Uterus (tissue), 4 donors: Measurements from ENCODE around the gene A2ML1. TPM values are rescaled to one million over a fixed set of nuclear protein-coding genes. Genes with fewer than 3 reads are reported as not detected.
"Not testable (repeated sequence)": the region's sequence is repeated elsewhere in the genome, so short reads cannot be mapped to it uniquely, and the experiment has no call there.

ENCODE experiments used
- DNase-seq, 2 donors: peaks; one replicate each; pipeline ENCODE4 v3.0.0-alpha.2; 2019 to 2020
- H3K27ac ChIP-seq, 2 donors: fragments of 200-600 bp; sonication (generic); 1 replicate in 1 of 2; 2 replicates in 1 of 2; pipeline ENCODE4 v1.5.1; 2016 to 2018
- H3K27me3 ChIP-seq, 2 donors: fragments of 200-600 bp; sonication (generic); one replicate each; pipeline ENCODE4 v1.5.1; 2018 to 2019; ENCODE audit warnings: control low read depth in 1 of 2
- H3K36me3 ChIP-seq, 2 donors: fragments of 200-600 bp; sonication (generic); one replicate each; pipeline ENCODE4 v1.5.1; 2019; ENCODE audit warnings: control low read depth in 1 of 2
- H3K4me1 ChIP-seq, 2 donors: fragments of 200-600 bp; sonication (generic); one replicate each; pipeline ENCODE4 v1.5.1; 2018 to 2019; ENCODE audit warnings: control low read depth in 1 of 2
- H3K4me3 ChIP-seq, 2 donors: fragments of 200-600 bp; sonication (generic); 1 replicate in 1 of 2; 2 replicates in 1 of 2; pipeline ENCODE4 v1.5.1; 2018 to 2019; ENCODE audit warnings: mild to moderate bottlenecking in 1 of 2
- H3K9me3 ChIP-seq, 2 donors: fragments of 200-600 bp; sonication (generic); one replicate each; pipeline ENCODE4 v1.5.1; 2019; ENCODE audit warnings: control low read depth in 1 of 2
- POLR2A ChIP-seq, 2 donors: fragments of 450-650 bp; IDR thresholded peaks; one replicate each; pipeline ENCODE4 v1.6.1; 2016; ENCODE audit warnings: antibody characterized with exemption in 2 of 2, mild to moderate bottlenecking in 1 of 2, moderate library complexity in 1 of 2
- intact Hi-C: fragments of 100-400 bp; cut with DNase I; formaldehyde crosslinking; loops from one replicate; pipeline ENCODE4 v1.15.1; 2023; ENCODE audit warnings: low total_unique reads
- total RNA-seq, 4 donors: library from RNA; depleted of rRNA in 3 of 4; stranded (reverse); fragments of >200 nt in 3 of 4; gene quantifications; one replicate each; pipeline versions ENCODE4 v1.1.0 to v1.2.4, GENCODE V29; 2014 to 2023
- TF ChIP-seq, protein P1 (sequence below), 4 experiments: fragments of 200-600 bp in 2 of 4; fragments of 450-650 bp in 2 of 4; sonication (generic) in 2 of 4; IDR thresholded peaks; one replicate each; pipeline ENCODE4 v1.5.1; 2016 to 2019; ENCODE audit warnings: antibody characterized with exemption in 4 of 4, mild to moderate bottlenecking in 2 of 4, moderate library complexity in 1 of 4
- donor health status: DM: yes; HTN: yes; CAD: no.

Gene A2ML1
- total RNA-seq, 4 donors from 2014 or later: 1.0 to 1.5 TPM; not detected in 2

DNA sequence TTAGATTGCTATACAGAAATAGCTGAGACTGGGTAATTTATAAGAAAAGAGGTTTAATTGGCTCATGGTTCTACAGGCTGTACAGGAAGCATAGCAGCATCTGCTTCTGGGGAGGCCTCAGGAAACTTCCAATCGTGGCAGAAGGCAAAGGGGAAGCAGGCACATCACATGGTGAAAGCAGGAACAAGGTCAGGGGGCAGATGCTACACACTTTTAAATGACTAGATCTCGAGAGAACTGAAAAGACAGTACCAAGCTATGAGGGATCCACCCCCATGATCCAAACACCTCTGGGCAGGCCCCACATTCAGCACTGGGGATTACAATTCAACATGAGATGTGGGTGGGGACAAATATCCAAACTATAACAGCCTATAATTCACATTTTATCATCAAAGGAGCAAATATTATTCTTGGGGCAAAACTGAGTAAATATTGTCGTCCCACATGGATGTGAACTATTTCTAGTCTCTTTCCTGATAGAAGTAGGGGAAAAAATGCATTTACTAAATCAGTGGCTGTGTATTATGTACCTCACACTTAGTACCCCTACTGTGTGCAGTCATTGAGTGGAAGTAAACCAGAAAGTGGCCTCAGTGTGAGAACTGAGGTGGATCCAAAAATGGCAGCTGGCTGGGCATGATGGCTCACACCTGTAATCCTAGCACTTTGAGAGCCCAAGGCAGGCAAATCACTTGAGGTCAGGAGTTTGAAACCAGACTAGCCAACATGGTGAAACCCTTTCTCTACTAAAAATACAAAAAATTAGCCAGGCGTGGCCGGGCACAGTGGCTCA is 25.4 kb upstream of the A2ML1 start:
- Histone ChIP-seq H3K4me1 (no peaks in the 10 kb centered on the region), H3K9me3 (no peaks in the 10 kb centered on the region), H3K36me3 (no peaks in the 10 kb centered on the region), H3K27ac (no peak overlapping the region), H3K4me3 (no peak overlapping the region), H3K27me3 (no peaks in the 10 kb centered on the region)
- DNase-seq: no peak
- intact Hi-C loops: no loop called here
- TF ChIP-seq POLR2A (IDR thresholded peaks at IDR 0.05): no peak
- TF ChIP-seq, protein P1, sequence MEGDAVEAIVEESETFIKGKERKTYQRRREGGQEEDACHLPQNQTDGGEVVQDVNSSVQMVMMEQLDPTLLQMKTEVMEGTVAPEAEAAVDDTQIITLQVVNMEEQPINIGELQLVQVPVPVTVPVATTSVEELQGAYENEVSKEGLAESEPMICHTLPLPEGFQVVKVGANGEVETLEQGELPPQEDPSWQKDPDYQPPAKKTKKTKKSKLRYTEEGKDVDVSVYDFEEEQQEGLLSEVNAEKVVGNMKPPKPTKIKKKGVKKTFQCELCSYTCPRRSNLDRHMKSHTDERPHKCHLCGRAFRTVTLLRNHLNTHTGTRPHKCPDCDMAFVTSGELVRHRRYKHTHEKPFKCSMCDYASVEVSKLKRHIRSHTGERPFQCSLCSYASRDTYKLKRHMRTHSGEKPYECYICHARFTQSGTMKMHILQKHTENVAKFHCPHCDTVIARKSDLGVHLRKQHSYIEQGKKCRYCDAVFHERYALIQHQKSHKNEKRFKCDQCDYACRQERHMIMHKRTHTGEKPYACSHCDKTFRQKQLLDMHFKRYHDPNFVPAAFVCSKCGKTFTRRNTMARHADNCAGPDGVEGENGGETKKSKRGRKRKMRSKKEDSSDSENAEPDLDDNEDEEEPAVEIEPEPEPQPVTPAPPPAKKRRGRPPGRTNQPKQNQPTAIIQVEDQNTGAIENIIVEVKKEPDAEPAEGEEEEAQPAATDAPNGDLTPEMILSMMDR (IDR thresholded peaks at IDR 0.05): no peak

DNA sequence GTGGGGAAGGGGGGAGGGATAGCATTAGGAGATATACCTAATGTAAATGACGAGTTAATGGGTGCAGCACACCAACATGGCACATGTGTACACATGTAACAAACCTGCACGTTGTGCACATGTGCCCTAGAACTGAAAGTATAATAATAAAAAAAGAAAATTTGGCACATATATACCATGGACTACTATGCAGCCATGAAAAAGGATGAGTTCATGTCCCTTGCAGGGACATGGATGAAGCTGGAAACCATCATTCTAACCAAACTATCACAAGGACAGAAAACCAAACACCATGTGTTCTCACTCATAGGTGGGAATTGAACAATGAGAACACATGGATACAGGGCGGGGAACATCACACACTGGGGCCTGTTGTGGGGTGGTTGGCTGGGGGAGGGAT is 21.2 kb upstream of the A2ML1 start:
- H3K4me1 ChIP-seq, H3K9me3 ChIP-seq, H3K27me3 ChIP-seq, intact Hi-C loops, H3K27ac ChIP-seq, DNase-seq, H3K4me3 ChIP-seq, H3K36me3 ChIP-seq: not testable (repeated sequence)

DNA sequence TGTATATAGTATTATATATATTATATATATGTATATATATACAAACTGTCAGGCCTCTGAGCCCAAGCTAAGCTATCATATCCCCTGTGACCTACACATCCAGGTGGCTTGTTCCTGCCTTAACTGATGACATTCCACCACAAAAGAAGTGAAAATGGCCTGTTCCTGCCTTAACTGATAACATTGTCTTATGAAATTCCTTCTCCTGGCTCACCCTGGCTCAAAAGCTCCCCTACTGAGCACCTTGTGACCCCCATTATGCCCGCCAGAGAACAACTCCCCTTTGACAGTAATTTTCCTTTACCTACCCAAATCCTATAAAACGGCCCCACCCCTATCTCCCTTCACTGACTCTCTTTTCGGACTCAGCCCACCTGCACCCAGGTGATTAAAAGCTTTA is 17.6 kb upstream of the A2ML1 start:
- H3K4me1 ChIP-seq: not testable (repeated sequence)

DNA sequence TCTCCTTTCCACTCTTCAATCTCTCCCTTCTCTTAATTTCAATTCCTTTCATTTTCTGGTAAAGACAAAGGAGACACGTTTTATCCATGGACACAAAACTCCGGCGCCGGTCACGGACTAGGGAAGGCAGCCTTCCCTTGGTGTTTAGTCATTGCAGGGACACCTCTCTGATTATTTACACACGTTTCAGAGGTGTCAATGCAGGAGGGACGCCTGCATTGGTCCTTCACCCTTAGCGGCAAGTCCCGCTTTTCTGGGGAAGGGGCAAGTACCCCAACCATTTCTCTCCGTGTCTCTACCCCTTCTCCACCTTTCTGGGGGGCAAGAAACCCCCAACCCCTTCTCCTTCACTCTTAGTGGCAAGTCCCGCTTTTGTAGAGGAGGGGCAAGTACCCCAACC is 16.9 kb upstream of the A2ML1 start:
- H3K4me3 ChIP-seq, H3K9me3 ChIP-seq, DNase-seq, intact Hi-C loops, H3K36me3 ChIP-seq, H3K27me3 ChIP-seq, H3K4me1 ChIP-seq, H3K27ac ChIP-seq: not testable (repeated sequence)

More for the DNA sequence above, 17.6 kb upstream of the A2ML1 start:
- H3K27me3 ChIP-seq, intact Hi-C loops, H3K36me3 ChIP-seq, H3K9me3 ChIP-seq, H3K4me3 ChIP-seq, H3K27ac ChIP-seq, DNase-seq: not testable (repeated sequence)

DNA sequence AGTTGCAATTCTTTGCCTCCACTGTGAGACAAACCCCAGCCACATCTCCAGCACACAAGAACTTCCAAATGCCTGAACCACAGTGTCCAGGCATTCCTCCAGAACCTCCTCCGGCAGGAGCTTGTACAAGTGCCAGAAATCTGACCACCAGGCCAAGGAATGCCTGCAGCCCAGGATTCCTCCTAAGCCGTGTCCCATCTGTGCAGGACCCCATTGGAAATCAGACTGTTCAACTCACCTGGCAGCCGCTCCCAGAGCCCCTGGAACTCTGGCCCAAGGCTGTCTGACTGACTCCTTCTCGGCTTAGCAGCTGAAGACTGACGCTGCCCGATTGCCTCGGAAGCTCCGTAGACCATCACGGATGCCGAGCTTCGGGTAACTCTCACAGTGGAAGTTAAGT is 15.3 kb upstream of the A2ML1 start:
- H3K4me3 ChIP-seq, H3K27ac ChIP-seq, H3K4me1 ChIP-seq, intact Hi-C loops, H3K9me3 ChIP-seq, H3K36me3 ChIP-seq, DNase-seq, H3K27me3 ChIP-seq: not testable (repeated sequence)

DNA sequence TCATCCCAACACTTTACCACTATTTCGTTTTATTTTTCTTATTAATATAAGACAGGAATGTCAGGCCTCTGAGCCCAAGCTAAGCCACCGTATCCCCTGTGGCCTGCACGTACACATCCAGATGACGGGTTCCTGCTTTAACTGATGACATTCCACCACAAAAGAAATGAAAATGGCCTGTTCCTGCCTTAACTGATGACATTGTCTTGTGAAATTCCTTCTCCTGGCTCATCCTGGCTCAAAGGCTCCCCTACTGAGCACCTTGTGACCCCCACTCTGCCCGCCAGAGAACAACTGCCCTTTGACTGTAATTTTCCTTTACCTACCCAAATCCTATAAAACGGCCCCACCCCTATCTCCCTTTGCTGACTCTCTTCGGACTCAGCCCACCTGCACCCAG is 12.3 kb upstream of the A2ML1 start:
- H3K4me3 ChIP-seq, DNase-seq, intact Hi-C loops, H3K27me3 ChIP-seq, H3K4me1 ChIP-seq, H3K27ac ChIP-seq, H3K36me3 ChIP-seq, H3K9me3 ChIP-seq: not testable (repeated sequence)

DNA sequence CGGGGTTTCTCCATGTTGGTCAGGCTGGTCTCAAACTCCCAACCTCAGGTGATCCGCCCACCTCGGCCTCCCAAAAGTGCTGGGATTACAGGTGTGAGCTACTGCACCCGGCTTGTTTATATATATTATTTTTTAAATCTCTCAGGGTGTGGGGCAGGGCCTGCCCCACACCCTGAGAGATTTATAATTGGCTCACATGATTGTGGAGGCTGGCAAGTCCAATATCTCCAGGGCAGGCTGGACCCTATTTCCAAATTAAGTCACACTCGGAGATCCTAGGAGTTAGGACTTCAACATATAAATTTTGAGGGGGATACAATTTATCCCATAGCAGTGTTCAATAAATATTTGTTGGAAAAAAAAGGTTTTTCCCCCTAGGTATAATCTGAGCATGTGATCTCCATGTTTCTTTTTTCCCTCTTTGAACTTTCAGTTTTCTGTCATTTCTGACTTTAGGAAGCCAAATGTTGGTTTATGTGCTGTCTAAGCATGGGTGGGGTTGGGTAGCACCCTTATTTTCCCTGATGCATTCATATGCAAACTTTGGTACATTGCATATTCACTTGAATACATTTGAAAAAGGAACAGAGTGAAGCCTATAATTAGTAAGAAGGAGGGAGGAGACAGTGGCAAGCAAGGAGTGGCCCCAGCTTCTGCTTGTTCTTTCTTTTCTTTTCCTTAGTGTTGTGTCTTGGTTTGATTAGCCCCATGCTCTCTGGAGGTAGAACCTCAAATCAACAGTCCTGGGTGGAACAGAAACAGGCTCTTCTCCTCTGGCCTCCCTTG is 8.7 kb upstream of the A2ML1 start:
- Histone ChIP-seq H3K4me1 (no peaks in the 10 kb centered on the region), H3K4me3 (no peak overlapping the region), H3K9me3 (no peaks in the 10 kb centered on the region), H3K36me3 (no peaks in the 10 kb centered on the region), H3K27ac (no peak overlapping the region), H3K27me3 (no peaks in the 10 kb centered on the region)
- no peak for DNase-seq
- no peak for TF ChIP-seq POLR2A (IDR thresholded peaks at IDR 0.05)
- TF ChIP-seq, protein P1 (IDR thresholded peaks at IDR 0.05): no peak
- intact Hi-C loops: no loop called here
